Aorta (tissue), 5 donors: ENCODE results near the gene OR10A6. TPM values are rescaled to one million over a fixed set of nuclear protein-coding genes. Genes with fewer than 3 reads are reported as not detected.

Experiments used
- ATAC-seq: fragments of 200-7000 bp; cut with Tn5 transposase; one replicate; pipeline ENCODE4 v1.9.1; 2022; ENCODE audit warnings: moderate library complexity; ENCODE audit not compliant: low FRiP score
- DNase-seq, 2 donors: peaks; one replicate each; pipeline ENCODE4 v3.0.0-alpha.2; 2020
- H3K27ac ChIP-seq, 2 donors: one replicate each; pipeline ENCODE4 v1.5.1; 2013; ENCODE audit warnings: low read length in 2 of 2, mild to moderate bottlenecking in 2 of 2, moderate library complexity in 2 of 2, control low read depth in 1 of 2, inconsistent platforms in 1 of 2, low read depth in 1 of 2
- H3K27me3 ChIP-seq, 2 donors: one replicate each; pipeline ENCODE4 v1.6.1; 2013; ENCODE audit warnings: control low read depth in 1 of 2, low read length in 1 of 2, mild to moderate bottlenecking in 1 of 2, moderate library complexity in 1 of 2; ENCODE audit not compliant: insufficient read depth in 2 of 2, control insufficient read depth in 1 of 2
- H3K36me3 ChIP-seq, 2 donors: one replicate each; pipeline ENCODE4 v1.6.1; 2013; ENCODE audit warnings: control low read depth in 1 of 2, low read length in 1 of 2, mild to moderate bottlenecking in 1 of 2; ENCODE audit not compliant: insufficient read depth in 2 of 2, control insufficient read depth in 1 of 2
- H3K4me1 ChIP-seq, 2 donors: one replicate each; pipeline ENCODE4 v1.6.1; 2013; ENCODE audit warnings: low read length in 2 of 2, control low read depth in 1 of 2, mild to moderate bottlenecking in 1 of 2, moderate library complexity in 1 of 2; ENCODE audit not compliant: insufficient read depth in 2 of 2, control insufficient read depth in 1 of 2
- H3K4me3 ChIP-seq, 2 donors: one replicate each; pipeline ENCODE4 v1.5.1; 2013; ENCODE audit warnings: low read length in 2 of 2, control low read depth in 1 of 2, mild to moderate bottlenecking in 1 of 2
- H3K9me3 ChIP-seq: one replicate; pipeline ENCODE4 v1.6.1; 2013; ENCODE audit warnings: mild to moderate bottlenecking, low read length; ENCODE audit not compliant: control insufficient read depth
- WGBS, 2 donors: extraction: QIAGEN DNeasy Blood & Tissue Kit; methylation state at CpG; one replicate each; pipeline ENCODE4 v1.1.7; 2013; 5-methylcytosine and 5-hydroxymethylcytosine counted together
- intact Hi-C, 2 donors: fragments of 100-400 bp; cut with DNase I; formaldehyde crosslinking; loops; one replicate each; pipeline versions ENCODE4 v1.14.2 to v1.15.0; 2022
- polyA plus RNA-seq, 2 donors: library from polyadenylated mRNA; stranded (reverse); fragments of 200-250 nt; gene quantifications; one replicate each; pipeline ENCODE4 v1.2.3, GENCODE V29; 2013
- total RNA-seq, 2 donors: library from RNA; stranded (reverse); fragmentation: NEBNext Ultra II Directional; extraction: Animal tissue kit (Norgen Biotek cat#: 25700); gene quantifications; one replicate each; pipeline ENCODE4 v1.2.1, GENCODE V29; 2021
- donor health status: healthy with polysubstance abuse.
- donor health status: Bipolar disorder and iron deficiency.
- donor health status: DM: no; HTN: no; CAD: no.
- donor health status: DM: no; HTN: no; CAD: no.
- donor health status: DM: yes; HTN: yes; CAD: no.

Gene OR10A6
- total and polyA plus RNA-seq, 4 donors = not detected

DNA sequence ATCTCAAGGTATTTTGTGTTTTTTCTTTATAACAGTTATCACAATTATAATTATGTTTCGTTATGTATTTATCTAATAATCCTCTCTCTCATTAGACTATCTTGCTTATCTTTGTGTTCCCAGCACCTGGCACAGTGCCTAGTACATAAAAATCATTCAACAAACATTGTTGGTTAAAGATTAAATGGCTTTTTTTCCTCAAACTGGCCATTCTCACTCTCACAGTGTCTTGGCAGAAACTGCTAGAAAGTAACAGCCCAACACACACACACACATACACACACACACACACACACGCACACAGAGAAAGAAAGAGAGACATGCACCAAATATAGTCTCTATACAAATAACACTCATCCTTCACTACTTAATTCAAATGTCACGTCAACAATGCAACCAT lies 36.8 kb downstream of the OR10A6 start:
- ATAC-seq (no peak), DNase-seq (no peak)
- no peak overlapping the region for H3K4me3 ChIP-seq
- no peaks in the 10 kb centered on the region for H3K4me1 ChIP-seq
- no peaks in the 10 kb centered on the region for H3K27me3 ChIP-seq
- no peak overlapping the region for H3K27ac ChIP-seq
- no peaks in the 10 kb centered on the region for H3K9me3 ChIP-seq
- intact Hi-C loops = loop anchor here in 1 of 2 donors (5.0 to 10.0 kb wide), 2 partner anchors 93 to 201 kb away; partner anchors contain the start of gene EIF3F
- no peaks in the 10 kb centered on the region for H3K36me3 ChIP-seq
- 24 to 35% methylated on average over 3 of the region's 3 CpGs for WGBS, 2 donors

DNA sequence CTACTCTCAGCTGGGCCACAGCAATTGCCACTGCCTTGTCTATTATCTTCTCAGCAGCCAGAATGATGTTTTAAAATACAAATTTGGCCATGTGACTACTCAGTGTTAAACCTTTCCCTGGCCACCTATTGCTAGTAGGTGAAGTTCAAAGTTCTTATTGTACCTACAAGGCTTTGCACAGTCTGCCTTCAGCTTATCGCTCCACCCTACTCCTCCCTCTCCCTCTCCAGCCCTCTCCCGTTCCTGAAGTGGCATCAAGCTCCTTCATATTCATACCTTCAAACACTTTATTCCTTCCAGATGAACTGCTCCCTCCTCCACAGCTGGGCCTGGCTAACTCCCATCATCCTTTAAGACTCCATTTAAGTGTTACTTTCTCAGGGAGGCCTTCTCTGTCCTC lies 37.3 kb downstream of the OR10A6 start:
- H3K27me3 ChIP-seq = no peaks in the 10 kb centered on the region
- ATAC-seq = no peak
- intact Hi-C loops = loop anchor here (1.0 to 10.0 kb wide), 3 partner anchors 94 to 201 kb away; partner anchors contain the start of gene EIF3F (in 2 of the 2)
- H3K4me3 ChIP-seq = no peak overlapping the region
- 66% methylated on average over 2 of the region's 2 CpGs for WGBS, 2 donors
- H3K27ac ChIP-seq = no peak overlapping the region
- no peaks in the 10 kb centered on the region for H3K4me1 ChIP-seq
- no peaks in the 10 kb centered on the region for H3K9me3 ChIP-seq
- no peaks in the 10 kb centered on the region for H3K36me3 ChIP-seq
- no peak for DNase-seq

DNA sequence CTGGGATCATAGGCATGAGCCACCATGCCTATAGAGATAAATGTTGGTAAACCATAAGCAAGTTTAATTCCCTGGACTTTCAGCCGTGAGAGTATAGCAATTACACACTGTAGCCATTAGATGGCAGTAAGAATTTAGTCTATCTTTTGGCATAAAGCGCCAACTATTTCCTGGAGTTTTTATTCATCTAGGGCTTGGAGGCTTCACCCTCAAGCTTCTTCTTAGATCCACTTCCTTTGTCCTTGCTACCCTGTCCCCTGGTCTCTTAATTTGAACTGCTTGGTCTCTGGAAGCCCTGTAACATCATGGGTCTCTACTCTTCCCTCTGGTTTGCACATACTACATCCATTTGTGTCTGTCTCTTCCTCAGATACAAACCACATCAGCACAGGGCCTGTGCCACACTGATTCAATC lies 38.2 kb downstream of the OR10A6 start:
- peak overlapping the region in 1 of 2 donors; percentile 45 for H3K27ac ChIP-seq
- DNase-seq = no peak
- intact Hi-C loops = loop anchor here (1.0 to 10.0 kb wide), 3 partner anchors 94 to 202 kb away; partner anchors contain the start of gene EIF3F (in 2 of the 2)

DNA sequence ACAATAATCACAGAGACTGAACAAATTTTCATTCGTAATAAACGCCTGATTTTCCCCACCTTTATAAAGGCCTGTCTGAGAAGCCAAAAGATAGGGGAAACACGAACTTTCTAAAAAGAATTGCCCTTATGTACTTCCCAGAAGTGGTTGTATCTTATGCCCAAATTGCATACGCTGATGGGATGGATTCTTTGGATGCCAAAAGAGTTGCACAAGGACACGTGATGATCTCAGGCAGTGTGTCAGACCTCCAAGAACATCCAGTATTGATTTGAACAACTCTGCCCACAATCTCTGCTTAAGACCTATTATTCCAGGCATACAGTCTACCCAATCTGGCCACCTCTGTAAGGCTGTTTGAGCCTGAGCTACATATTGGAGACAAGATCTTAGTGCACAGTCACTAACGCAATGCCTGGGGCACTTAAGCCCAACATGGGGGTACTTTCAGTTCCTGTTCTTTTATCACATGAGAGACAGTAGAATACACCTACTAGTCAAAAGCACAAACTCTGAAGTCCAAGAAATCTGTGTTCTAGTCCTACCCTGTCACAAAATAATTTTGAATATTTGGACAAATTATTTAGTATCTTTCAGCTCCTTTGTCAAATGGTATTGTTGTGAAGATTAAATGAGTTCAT lies 38.9 kb downstream of the OR10A6 start:
- Histone ChIP-seq H3K9me3 (no peaks in the 10 kb centered on the region), H3K4me1 (no peaks in the 10 kb centered on the region), H3K36me3 (no peaks in the 10 kb centered on the region), H3K27ac (no peak overlapping the region), H3K4me3 (no peak overlapping the region), H3K27me3 (no peaks in the 10 kb centered on the region)
- DNase-seq = no peak
- 52 to 53% methylated on average over 6 of the region's 6 CpGs for WGBS, 2 donors
- intact Hi-C loops = loop anchor here in 1 of 2 donors (5.0 to 10.0 kb wide), 2 partner anchors 95 to 203 kb away; partner anchors contain the start of gene EIF3F
- ATAC-seq = no peak

More for the DNA sequence above, 38.2 kb downstream of the OR10A6 start:
- no peaks in the 10 kb centered on the region for H3K36me3 ChIP-seq
- 0 to 3% methylated on average over 2 of the region's 2 CpGs for WGBS, 2 donors
- H3K4me1 ChIP-seq = no peaks in the 10 kb centered on the region
- H3K27me3 ChIP-seq = no peaks in the 10 kb centered on the region
- no peaks in the 10 kb centered on the region for H3K9me3 ChIP-seq
- peak; percentile 70 for ATAC-seq
- H3K4me3 ChIP-seq = no peak overlapping the region

DNA sequence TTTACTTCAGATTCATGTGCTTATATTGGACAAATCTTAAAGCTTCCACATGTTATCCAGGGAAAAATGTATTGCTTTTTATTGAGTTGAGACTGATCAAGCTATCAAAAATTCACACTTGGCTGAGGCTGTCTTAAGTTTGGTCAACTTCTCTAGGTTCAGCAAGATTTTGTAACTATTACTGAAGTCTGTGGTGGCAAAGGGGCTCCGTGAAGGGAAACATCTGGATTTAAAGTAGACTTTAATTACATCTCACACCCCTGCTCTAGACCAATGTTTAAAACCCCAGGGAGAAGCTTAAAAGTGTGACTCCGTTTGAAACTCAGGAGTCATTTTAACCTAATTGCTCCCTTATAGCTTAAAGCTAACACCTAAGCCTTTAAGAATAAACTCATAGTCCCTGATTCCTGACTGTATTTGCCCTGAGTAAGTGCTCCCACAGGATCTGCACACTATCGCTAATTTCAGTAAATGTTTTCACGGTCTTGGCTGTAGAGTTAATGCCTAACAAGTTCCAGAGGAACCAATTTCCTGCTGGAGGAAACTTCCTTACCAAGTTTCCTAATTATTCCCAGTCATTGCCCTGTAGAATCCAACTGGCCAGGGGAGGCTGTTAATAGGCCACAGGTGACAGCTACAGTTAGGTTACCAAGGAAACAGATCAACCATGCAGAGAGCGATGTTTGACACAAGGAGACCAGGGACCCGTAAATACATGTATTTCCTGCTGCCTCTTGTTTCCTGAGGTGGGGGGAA lies 40.5 kb downstream of the OR10A6 start:
- Histone ChIP-seq H3K4me3 (no peak overlapping the region), H3K27me3 (no peaks in the 10 kb centered on the region), H3K4me1 (no peaks in the 10 kb centered on the region), H3K9me3 (no peaks in the 10 kb centered on the region), H3K27ac (no peak overlapping the region), H3K36me3 (no peaks in the 10 kb centered on the region)
- intact Hi-C loops = loop anchor here in 1 of 2 donors (5.0 to 10.0 kb wide), 2 partner anchors 97 to 204 kb away; partner anchors contain the start of gene EIF3F
- 28 to 29% methylated on average over 6 of the region's 6 CpGs for WGBS, 2 donors
- ATAC-seq (no peak), DNase-seq (no peak)

DNA sequence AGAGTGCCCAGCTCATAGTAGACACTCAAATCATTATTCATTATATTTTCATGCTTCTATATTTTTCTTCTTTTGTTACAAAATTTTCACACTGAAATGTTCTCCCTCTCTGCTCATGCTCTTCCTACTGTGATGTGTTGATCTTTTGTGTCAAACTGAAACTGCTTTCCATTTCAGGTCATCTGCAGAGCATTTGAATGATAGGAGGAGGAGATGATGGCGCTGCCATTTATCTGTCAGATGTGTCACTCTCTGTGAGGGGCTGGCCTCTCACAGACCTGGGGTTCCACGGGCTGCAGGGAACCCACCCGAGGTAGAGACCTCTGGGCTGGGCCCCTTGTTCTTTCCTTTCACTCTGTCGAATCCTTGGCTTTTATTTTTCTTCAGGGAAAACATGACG lies 41.1 kb downstream of the OR10A6 start:
- WGBS, 2 donors = 18 to 27% methylated on average over 5 of the region's 5 CpGs
- H3K9me3 ChIP-seq = no peaks in the 10 kb centered on the region
- ATAC-seq (no peak), DNase-seq (no peak)
- intact Hi-C loops = loop anchor here in 1 of 2 donors (5.0 to 10.0 kb wide), 2 partner anchors 97 to 205 kb away; partner anchors contain the start of gene EIF3F
- H3K4me3 ChIP-seq = no peak overlapping the region
- no peaks in the 10 kb centered on the region for H3K27me3 ChIP-seq
- H3K36me3 ChIP-seq = no peaks in the 10 kb centered on the region
- H3K27ac ChIP-seq = no peak overlapping the region
- no peaks in the 10 kb centered on the region for H3K4me1 ChIP-seq

DNA sequence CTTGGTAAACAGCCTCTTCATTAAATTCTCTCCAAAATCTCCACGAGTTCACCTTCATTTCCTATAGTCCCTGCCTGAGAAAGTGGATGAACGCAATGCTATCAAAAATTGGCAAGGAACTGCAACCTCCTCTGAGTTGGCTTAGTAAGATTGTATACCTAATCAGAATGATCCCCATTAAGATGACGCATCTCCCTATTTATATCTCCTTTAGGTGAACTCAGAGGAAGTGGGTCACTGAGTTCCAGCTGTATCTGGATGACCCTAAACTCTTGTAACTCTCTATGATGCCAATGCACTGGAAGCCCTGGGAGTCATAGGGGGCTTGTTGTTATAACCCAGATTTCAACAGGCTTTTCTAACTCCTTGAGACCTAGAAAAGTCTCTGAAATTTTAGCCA lies 48.2 kb downstream of the OR10A6 start:
- ATAC-seq (no peak), DNase-seq (no peak)
- H3K36me3 ChIP-seq = no peaks in the 10 kb centered on the region
- H3K27me3 ChIP-seq = no peaks in the 10 kb centered on the region
- no peaks in the 10 kb centered on the region for H3K4me1 ChIP-seq
- no peaks in the 10 kb centered on the region for H3K9me3 ChIP-seq
- intact Hi-C loops = no loop called here
- no peak overlapping the region for H3K4me3 ChIP-seq
- no peak overlapping the region for H3K27ac ChIP-seq
- WGBS, 2 donors = 59 to 65% methylated on average over 3 of the region's 3 CpGs
